ENCODE data around the gene PARD3. TPM values are rescaled to one million over a fixed set of nuclear protein-coding genes. Genes with fewer than 3 reads are reported as not detected.

PARD3 gene
- total and polyA plus RNA-seq, 2 donors (not counting 3 experiments of a cell fraction or from before 2014, with no cell fraction given) = 7.3 to 24.1 TPM

- dilution Hi-C loops (cut with MboI; ENCODE audit: extremely low pct_ligation_motif_present, low sequenced_read_pairs) (no loop called here), intact Hi-C loops (cut with micrococcal nuclease) (no loop called here)
- Histone ChIP-seq H3K9me3 (replicated peaks; ENCODE audit: control insufficient read depth, insufficient read depth, low read length) (no peaks in the 10 kb centered on the region), H3K79me2 (ENCODE audit: control insufficient read depth, insufficient read depth, low read length) (peaks cover 1% of the 10 kb centered on the region), H3K27ac (ENCODE audit: insufficient read depth, low read depth, low read length) (no peak overlapping the region), H4K20me1 (replicated peaks; ENCODE audit: control insufficient read depth, extremely low read depth, insufficient read depth, low read length) (no peaks in the 10 kb centered on the region), H3K9ac (replicated peaks; ENCODE audit: extremely low read depth, insufficient read depth, low read length) (no peak overlapping the region), H3K4me3 (replicated peaks in 1 of 3; ENCODE audit: insufficient read depth in 1 of 3, low read depth in 1 of 3, low read length in 3 of 3) (no peak overlapping the region), H3K9me1 (replicated peaks; ENCODE audit: control insufficient read depth, extremely low read depth, insufficient read depth, low read length) (no peaks in the 10 kb centered on the region), H2AFZ (ENCODE audit: low read depth, low read length) (no peak overlapping the region), H3K36me3 (ENCODE audit: control insufficient read depth in 2 of 2, extremely low read depth in 1 of 2, insufficient read depth in 2 of 2, low read length in 2 of 2) (no peaks in the 10 kb centered on the region), H3K4me2 (ENCODE audit: insufficient read depth, low read length) (no peak overlapping the region), H3K27me3 (ENCODE audit: control insufficient read depth in 2 of 2, insufficient read depth in 2 of 2, low read length in 2 of 2) (no peaks in the 10 kb centered on the region), H3K4me1 (ENCODE audit: control insufficient read depth, extremely low read depth, insufficient read depth, low read length) (no peaks in the 10 kb centered on the region)
- POLR2A ChIA-PET = no interaction called here
- FAIRE-seq (no peak), DNase-seq (ENCODE audit: low read depth, low spot score) (no peak)
- BruUV-seq (replicated peaks) = no TSS peak
- TF ChIP-seq CTCF (IDR thresholded peaks at IDR 0.05; ENCODE audit: extremely low read depth in 1 of 2, insufficient read depth in 1 of 2, low read depth in 1 of 2, low read length in 2 of 2) (no peak), MYC (IDR thresholded peaks at IDR 0.05; ENCODE audit: low read depth, low read length) (no peak), POLR2A (IDR thresholded peaks at IDR 0.05; ENCODE audit: low read depth, low read length) (no peak), GATA2 (IDR thresholded peaks at IDR 0.05; ENCODE audit: insufficient read depth, insufficient read length, low read depth, low read length) (no peak), POLR2AphosphoS5 (IDR thresholded peaks at IDR 0.05; ENCODE audit: insufficient read depth, low read depth, low read length) (no peak), EZH2 (IDR thresholded peaks at IDR 0.05; ENCODE audit: borderline replicate concordance, low read depth, low read length, severe bottlenecking) (no peak), MAX (IDR thresholded peaks at IDR 0.05; ENCODE audit: insufficient read depth, insufficient read length) (no peak), JUN (IDR thresholded peaks at IDR 0.05; ENCODE audit: borderline replicate concordance, insufficient read depth, insufficient read length, low read depth) (no peak), FOS (IDR thresholded peaks at IDR 0.05; ENCODE audit: borderline replicate concordance, insufficient read depth, low read length) (no peak)
- CTCF ChIA-PET = no interaction called here
Observed at GRCh38 chr10:34648919-34649318, 166.2 kb downstream of the PARD3 start.
